22Rv1 (cell line): ENCODE data around the gene LYVE1.

Experiments
- ZFX ChIP-seq: fragments of 450-650 bp; IDR thresholded peaks from 2 replicates; pipeline ENCODE4 v1.6.1; 2017; ENCODE audit warnings: antibody characterized with exemption, borderline replicate concordance
- TF ChIP-seq, protein P1 (sequence below): fragments of 450-650 bp; IDR thresholded peaks from 2 replicates; pipeline ENCODE4 v1.5.1; 2017; ENCODE audit warnings: mild to moderate bottlenecking

DNA sequence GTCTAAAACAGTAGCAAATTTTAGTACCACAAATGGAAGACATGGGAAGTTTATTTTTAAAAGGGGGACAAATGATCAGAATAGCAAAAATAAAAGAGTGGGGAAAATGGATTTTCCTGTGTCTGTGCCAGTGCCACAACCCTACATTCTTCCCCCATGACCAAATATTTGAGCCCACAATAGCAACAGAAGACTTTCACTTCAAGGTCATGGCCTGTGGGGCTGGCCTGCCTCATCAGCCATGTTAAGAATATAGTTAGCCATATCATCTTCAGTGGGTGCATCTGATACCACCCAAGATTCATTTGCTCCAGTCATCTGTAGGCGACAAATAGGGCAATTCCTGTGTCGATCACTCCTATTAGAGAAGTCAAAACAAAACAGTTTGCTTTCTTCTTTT, 53.8 kb downstream of the LYVE1 start:
- TF ChIP-seq, protein P1, sequence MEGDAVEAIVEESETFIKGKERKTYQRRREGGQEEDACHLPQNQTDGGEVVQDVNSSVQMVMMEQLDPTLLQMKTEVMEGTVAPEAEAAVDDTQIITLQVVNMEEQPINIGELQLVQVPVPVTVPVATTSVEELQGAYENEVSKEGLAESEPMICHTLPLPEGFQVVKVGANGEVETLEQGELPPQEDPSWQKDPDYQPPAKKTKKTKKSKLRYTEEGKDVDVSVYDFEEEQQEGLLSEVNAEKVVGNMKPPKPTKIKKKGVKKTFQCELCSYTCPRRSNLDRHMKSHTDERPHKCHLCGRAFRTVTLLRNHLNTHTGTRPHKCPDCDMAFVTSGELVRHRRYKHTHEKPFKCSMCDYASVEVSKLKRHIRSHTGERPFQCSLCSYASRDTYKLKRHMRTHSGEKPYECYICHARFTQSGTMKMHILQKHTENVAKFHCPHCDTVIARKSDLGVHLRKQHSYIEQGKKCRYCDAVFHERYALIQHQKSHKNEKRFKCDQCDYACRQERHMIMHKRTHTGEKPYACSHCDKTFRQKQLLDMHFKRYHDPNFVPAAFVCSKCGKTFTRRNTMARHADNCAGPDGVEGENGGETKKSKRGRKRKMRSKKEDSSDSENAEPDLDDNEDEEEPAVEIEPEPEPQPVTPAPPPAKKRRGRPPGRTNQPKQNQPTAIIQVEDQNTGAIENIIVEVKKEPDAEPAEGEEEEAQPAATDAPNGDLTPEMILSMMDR = no peak
- TF ChIP-seq ZFX = no peak
